GM23248 (cell line): ENCODE results near the gene STK32B. TPM values are rescaled to one million over a fixed set of nuclear protein-coding genes. Genes with fewer than 3 reads are reported as not detected.

Experiments
- DNase-seq: peaks from one replicate; pipeline ENCODE4 v3.0.0-alpha.2; 2015
- H2AFZ ChIP-seq: fragments of 200-600 bp; sonication (generic); 2 replicates; pipeline ENCODE4 v1.6.1; 2016; ENCODE audit warnings: antibody characterized with exemption
- H3F3A ChIP-seq: fragments of 200-600 bp; sonication (generic); 2 replicates; pipeline ENCODE4 v1.6.1; 2016; ENCODE audit warnings: mild to moderate bottlenecking, antibody characterized with exemption, mixed run types; ENCODE audit not compliant: insufficient read depth
- H3K27ac ChIP-seq: fragments of 200-600 bp; sonication (generic); 2 replicates; pipeline ENCODE4 v1.5.1; 2016; ENCODE audit warnings: mild to moderate bottlenecking
- H3K27me3 ChIP-seq: fragments of 200-600 bp; sonication (generic); replicated peaks from 2 replicates; pipeline ENCODE4 v1.6.1; 2016; ENCODE audit warnings: mild to moderate bottlenecking; ENCODE audit not compliant: insufficient read depth
- H3K36me3 ChIP-seq: fragments of 200-600 bp; sonication (generic); 2 replicates; pipeline ENCODE4 v1.6.1; 2016; ENCODE audit warnings: low read depth, mild to moderate bottlenecking
- H3K4me1 ChIP-seq: fragments of 200-600 bp; sonication (generic); 2 replicates; pipeline ENCODE4 v1.6.1; 2016; ENCODE audit warnings: mild to moderate bottlenecking; ENCODE audit not compliant: insufficient read depth
- H3K4me2 ChIP-seq: fragments of 200-600 bp; sonication (generic); one replicate; pipeline ENCODE4 v1.6.1; 2016; ENCODE audit warnings: mild to moderate bottlenecking; ENCODE audit not compliant: unreplicated experiment
- H3K4me3 ChIP-seq: fragments of 200-600 bp; sonication (generic); 2 replicates; pipeline ENCODE4 v1.5.1; 2016; ENCODE audit warnings: mild to moderate bottlenecking
- H3K79me2 ChIP-seq: fragments of 200-600 bp; sonication (generic); 2 replicates; pipeline ENCODE4 v1.6.1; 2016; ENCODE audit warnings: mild to moderate bottlenecking; ENCODE audit not compliant: insufficient read depth
- H3K9ac ChIP-seq: fragments of 200-600 bp; sonication (generic); 2 replicates; pipeline ENCODE4 v1.6.1; 2016; ENCODE audit warnings: mild to moderate bottlenecking
- H3K9me2 ChIP-seq: fragments of 200-600 bp; sonication (generic); 2 replicates; pipeline ENCODE4 v1.6.1; 2016; ENCODE audit warnings: mixed run types, mild to moderate bottlenecking, moderate library complexity; ENCODE audit not compliant: insufficient read depth
- H3K9me3 ChIP-seq: fragments of 200-600 bp; sonication (generic); one replicate; pipeline ENCODE4 v1.6.1; 2017; ENCODE audit warnings: low read depth
- H4K20me1 ChIP-seq: fragments of 200-600 bp; sonication (generic); 2 replicates; pipeline ENCODE4 v1.6.0; 2016; ENCODE audit not compliant: insufficient read depth
- EZH2 ChIP-seq: fragments of 200-600 bp; sonication (generic); IDR thresholded peaks from 2 replicates; pipeline ENCODE4 v1.6.1; 2018; ENCODE audit warnings: antibody characterized with exemption, mild to moderate bottlenecking; ENCODE audit not compliant: insufficient read depth, poor library complexity, severe bottlenecking
- EZH2phosphoT487 ChIP-seq: fragments of 200-600 bp; sonication (generic); IDR thresholded peaks from 2 replicates; pipeline ENCODE4 v1.6.1; 2018; ENCODE audit warnings: antibody characterized with exemption, moderate library complexity, mild to moderate bottlenecking, low read depth; ENCODE audit not compliant: insufficient read depth
- WGBS, 2 experiments: methylation state at CpG; one replicate each; pipeline ENCODE4 v1.1.6; 2015 to 2017; ENCODE audit warnings: low lambda C conversion rate in 2 of 2, low coverage in 1 of 2; ENCODE audit errors: missing lambda C conversion rate in 2 of 2; 5-methylcytosine and 5-hydroxymethylcytosine counted together
- in situ Hi-C: fragments of 300-500 bp; cut with MboI; formaldehyde crosslinking; loops from 2 replicates; pipeline ENCODE4 v1.15.0; 2020
- polyA plus RNA-seq: library from polyadenylated mRNA; unstranded; fragments of >200 nt; fragmentation: Nextera tagmentation; extraction: Ambion mirVana; gene quantifications from 2 replicates; pipeline ENCODE4 v1.2.1, GENCODE V29; 2016
- total RNA-seq: library from RNA; depleted of rRNA; stranded (reverse); fragments of >200 nt; shearing (Covaris generic); gene quantifications from 2 replicates; pipeline ENCODE4 v1.2.3, GENCODE V29; 2014

Gene STK32B
- total and polyA plus RNA-seq, 2 experiments from 2014 or later, result 4.9 to 6.1 TPM

DNA sequence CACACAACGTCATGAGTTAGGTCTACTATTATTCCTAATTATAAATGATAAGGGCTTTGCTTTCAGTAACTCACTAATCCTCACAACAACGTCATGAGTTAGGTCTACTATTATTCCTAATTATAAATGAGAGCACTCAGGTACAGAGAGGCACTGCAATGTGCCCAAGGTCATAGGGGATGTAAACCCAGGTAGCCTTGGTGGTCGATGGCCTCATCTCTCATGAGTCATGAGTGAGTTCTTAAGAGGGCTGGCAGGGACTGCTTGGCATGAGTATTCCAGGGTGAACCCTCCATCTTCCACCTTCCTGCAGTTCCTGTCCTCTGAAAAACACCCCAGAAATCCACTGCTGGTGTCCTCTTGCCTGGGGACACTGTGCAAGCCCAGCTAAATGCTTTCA lies 317.1 kb downstream of the STK32B start:
- Histone ChIP-seq H3K4me2 (no peak overlapping the region), H3K4me3 (no peak overlapping the region), H3K4me1 (peaks cover 26% of the 10 kb centered on the region), H3F3A (peaks cover 18% of the 10 kb centered on the region; the same call in 1 of the 2 replicates), H4K20me1 (no peaks in the 10 kb centered on the region), H3K9me2 (no peaks in the 10 kb centered on the region), H2AFZ (no peak overlapping the region), H3K36me3 (no peaks in the 10 kb centered on the region), H3K9ac (no peak overlapping the region), H3K79me2 (no peaks in the 10 kb centered on the region), H3K27ac (no peak overlapping the region), H3K27me3 (no peaks in the 10 kb centered on the region), H3K9me3 (no peaks in the 10 kb centered on the region)
- TF ChIP-seq EZH2, result no peak
- TF ChIP-seq EZH2phosphoT487, result no peak
- WGBS, 2 experiments, result 63 to 76% methylated on average over 3 of the region's 3 CpGs
- DNase-seq, result no peak
- in situ Hi-C loops, result no loop called here

DNA sequence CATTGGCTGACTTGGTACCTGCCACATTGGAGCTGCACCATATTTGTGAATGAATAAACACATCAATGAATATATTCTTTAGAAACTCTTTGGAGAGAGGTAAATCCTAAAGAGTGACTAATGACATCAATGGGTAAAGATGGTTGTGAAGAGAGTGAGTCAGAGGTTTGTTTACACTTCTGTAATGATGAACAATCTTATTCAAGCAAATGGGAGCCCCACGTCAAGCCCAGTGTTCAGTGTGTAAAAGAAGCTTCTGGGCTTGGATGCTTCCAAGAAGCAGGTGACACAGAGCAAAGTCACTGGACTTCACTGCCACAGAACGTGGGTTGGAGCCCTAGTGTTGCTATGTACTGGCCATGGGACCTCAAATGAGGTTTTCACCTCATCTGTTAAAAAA lies 319.0 kb downstream of the STK32B start:
- peak; percentile 80 for DNase-seq
- no peaks in the 10 kb centered on the region for H3K79me2 ChIP-seq
- WGBS, 2 experiments, result 15 to 23% methylated on average over 2 of the region's 2 CpGs

DNA sequence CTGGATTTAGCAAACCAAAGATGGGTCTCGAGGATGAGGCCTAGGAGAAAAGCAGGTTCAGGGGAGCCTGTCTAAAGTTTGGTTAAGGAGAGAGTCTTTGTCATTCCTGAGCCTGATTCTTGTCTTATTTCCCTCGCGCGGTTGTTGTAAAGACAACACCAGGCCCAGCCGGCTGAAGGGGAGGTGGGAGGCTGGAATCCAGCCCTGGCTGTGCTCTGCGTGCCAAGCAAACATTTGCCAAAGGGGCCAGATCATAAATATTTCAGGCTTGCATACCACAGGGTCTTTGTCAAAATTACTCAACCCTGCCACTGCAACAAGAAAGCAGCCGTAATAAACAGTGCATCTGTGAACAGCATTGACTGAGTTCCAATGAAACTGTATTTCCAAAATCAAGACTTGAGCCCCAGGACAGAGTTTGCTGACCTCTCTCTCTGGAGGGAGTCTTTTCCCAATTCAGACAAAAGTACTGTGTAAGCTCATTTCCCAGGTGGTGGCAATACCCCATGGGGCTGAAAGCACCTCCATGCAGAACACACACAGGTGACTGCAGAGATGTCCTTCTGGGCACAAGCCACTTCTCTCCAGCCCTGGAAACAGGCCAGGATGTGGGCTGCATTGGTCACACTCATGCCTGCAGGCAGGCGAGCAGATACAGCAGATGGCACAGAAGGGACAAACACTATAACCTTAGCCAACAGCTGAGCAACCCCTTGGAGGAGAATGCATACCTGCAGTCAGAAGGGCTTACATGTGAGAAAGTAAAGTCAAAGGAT lies 320.3 kb downstream of the STK32B start:
- peaks cover 13% of the 10 kb centered on the region for H3K4me1 ChIP-seq
- H3F3A ChIP-seq, result peaks cover 8% of the 10 kb centered on the region; the same call in 1 of the 2 replicates
- in situ Hi-C loops, result no loop called here
- H3K4me3 ChIP-seq, result no peak overlapping the region
- H3K9ac ChIP-seq, result peak overlapping the region; percentile 47; the same call in 1 of the 2 replicates
- H3K4me2 ChIP-seq, result no peak overlapping the region
- no peaks in the 10 kb centered on the region for H3K79me2 ChIP-seq
- H3K27ac ChIP-seq, result peak overlapping the region; percentile 49
- DNase-seq, result peak; percentile 59
- H3K27me3 ChIP-seq, result no peaks in the 10 kb centered on the region
- WGBS, 2 experiments, result 42 to 63% methylated on average over 8 of the region's 8 CpGs
- H3K36me3 ChIP-seq, result no peaks in the 10 kb centered on the region
- H2AFZ ChIP-seq, result no peak overlapping the region
- no peaks in the 10 kb centered on the region for H3K9me2 ChIP-seq
- no peaks in the 10 kb centered on the region for H3K9me3 ChIP-seq
- no peak for TF ChIP-seq EZH2phosphoT487
- no peak for TF ChIP-seq EZH2
- no peaks in the 10 kb centered on the region for H4K20me1 ChIP-seq

More for the DNA sequence above, 319.0 kb downstream of the STK32B start:
- in situ Hi-C loops, result no loop called here
- no peaks in the 10 kb centered on the region for H3K27me3 ChIP-seq
- no peak overlapping the region for H3K9ac ChIP-seq
- TF ChIP-seq EZH2, result no peak
- TF ChIP-seq EZH2phosphoT487, result no peak
- peaks cover 22% of the 10 kb centered on the region for H3K4me1 ChIP-seq
- H2AFZ ChIP-seq, result no peak overlapping the region
- no peaks in the 10 kb centered on the region for H3K9me2 ChIP-seq
- peak overlapping the region; percentile 35; the same call in 1 of the 2 replicates for H3K27ac ChIP-seq
- H3K4me3 ChIP-seq, result no peak overlapping the region
- H3K4me2 ChIP-seq, result no peak overlapping the region
- no peaks in the 10 kb centered on the region for H4K20me1 ChIP-seq
- H3K36me3 ChIP-seq, result no peaks in the 10 kb centered on the region
- no peaks in the 10 kb centered on the region for H3K9me3 ChIP-seq
- H3F3A ChIP-seq, result peaks cover 15% of the 10 kb centered on the region; the same call in 1 of the 2 replicates

DNA sequence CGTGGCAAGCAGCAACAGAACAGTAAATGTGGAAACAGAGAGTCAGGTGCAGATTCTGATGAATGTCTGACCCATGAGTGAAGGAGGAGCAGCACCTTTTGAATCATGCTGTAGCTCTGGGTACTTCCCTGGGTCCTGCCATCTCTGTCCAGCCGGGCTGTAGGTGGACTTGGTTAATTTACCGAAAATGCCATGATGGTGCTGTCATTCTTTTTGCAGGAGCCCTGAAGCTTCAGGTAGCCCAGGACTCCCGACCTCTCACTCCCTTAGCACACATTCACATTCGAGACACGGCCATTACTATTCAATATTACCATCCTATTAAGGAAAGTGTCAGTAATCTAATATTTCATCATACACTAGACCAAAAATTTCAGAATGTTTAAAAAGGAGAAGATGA lies 320.9 kb downstream of the STK32B start:
- Histone ChIP-seq H3K9ac (no peak overlapping the region), H3K4me3 (no peak overlapping the region), H3K36me3 (no peaks in the 10 kb centered on the region), H3K4me1 (peaks cover 8% of the 10 kb centered on the region; the same call in 1 of the 2 replicates), H3K27me3 (no peaks in the 10 kb centered on the region), H3K9me2 (no peaks in the 10 kb centered on the region), H3K9me3 (no peaks in the 10 kb centered on the region), H4K20me1 (no peaks in the 10 kb centered on the region), H2AFZ (no peak overlapping the region), H3K27ac (no peak overlapping the region), H3F3A (0 out of 2 replicates have a peak, but pooled peaks cover 2% of the 10 kb centered on the region), H3K79me2 (no peaks in the 10 kb centered on the region), H3K4me2 (no peak overlapping the region)
- no peak for TF ChIP-seq EZH2phosphoT487
- TF ChIP-seq EZH2, result no peak
- DNase-seq, result no peak
- in situ Hi-C loops, result no loop called here
- WGBS, 2 experiments, result 52 to 54% methylated on average over 6 of the region's 6 CpGs
